Measurements from ENCODE around the gene TMBIM1. TPM values are rescaled to one million over a fixed set of nuclear protein-coding genes. Genes with fewer than 3 reads are reported as not detected.
A peak's percentile ranks its signal among the peaks of the same experiment; 100 is the strongest.

TMBIM1 gene
- total RNA-seq, 1 experiment from 2014 or later, result 168 TPM

DNA sequence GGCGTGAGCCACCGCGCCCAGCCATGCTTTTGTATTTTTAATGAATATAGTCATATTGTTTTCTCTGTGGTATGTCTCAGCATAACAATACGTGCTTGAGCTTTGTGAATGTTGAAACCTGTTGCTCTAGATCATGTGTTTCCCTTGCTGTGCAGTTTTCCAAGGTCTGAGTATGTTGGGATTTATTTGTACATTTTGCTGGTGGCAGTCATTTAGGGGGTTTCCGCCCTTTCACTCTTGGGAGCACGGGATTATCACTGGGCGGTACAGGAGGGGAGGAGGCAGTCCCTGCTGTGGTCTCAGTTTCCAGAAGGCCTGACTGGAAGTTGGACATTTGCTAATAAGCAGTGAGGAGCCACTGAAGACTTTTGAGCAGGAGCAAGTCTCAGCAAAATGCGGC is 39.4 kb upstream of the TMBIM1 start:
- Mint-ChIP-seq H3K27ac (ENCODE audit: unreplicated experiment) (peak overlapping the region; percentile 65), H3K4me1 (ENCODE audit: low read depth, unreplicated experiment) (peaks cover 6% of the 10 kb centered on the region), H3K27me3 (ENCODE audit: insufficient read depth, unreplicated experiment) (no peaks in the 10 kb centered on the region), H3K36me3 (ENCODE audit: insufficient read depth, unreplicated experiment) (no peaks in the 10 kb centered on the region), H3K4me3 (ENCODE audit: unreplicated experiment) (no peak overlapping the region), H3K9me3 (ENCODE audit: unreplicated experiment) (no peaks in the 10 kb centered on the region)
- Histone ChIP-seq H3K27me3 (replicated peaks; ENCODE audit: control insufficient read depth, insufficient read depth, low read length) (no peaks in the 10 kb centered on the region), H3K4me3 (ENCODE audit: low read depth, low read length) (no peak overlapping the region), H3K36me3 (ENCODE audit: control insufficient read depth, insufficient read depth, low read length) (peaks cover 2% of the 10 kb centered on the region; the same call in 1 of the 2 replicates), H3K4me1 (peaks cover 6% of the 10 kb centered on the region), H3K9me3 (no peaks in the 10 kb centered on the region)
- no TSS peak for BruUV-seq (replicated peaks)
- DNase-seq, result no peak
- intact Hi-C loops (cut with micrococcal nuclease; ENCODE audit: unreplicated experiment), result no loop called here
- ChIA-PET CTCF (no interaction called here), POLR2A (no interaction called here)
- TF ChIP-seq, protein P1, sequence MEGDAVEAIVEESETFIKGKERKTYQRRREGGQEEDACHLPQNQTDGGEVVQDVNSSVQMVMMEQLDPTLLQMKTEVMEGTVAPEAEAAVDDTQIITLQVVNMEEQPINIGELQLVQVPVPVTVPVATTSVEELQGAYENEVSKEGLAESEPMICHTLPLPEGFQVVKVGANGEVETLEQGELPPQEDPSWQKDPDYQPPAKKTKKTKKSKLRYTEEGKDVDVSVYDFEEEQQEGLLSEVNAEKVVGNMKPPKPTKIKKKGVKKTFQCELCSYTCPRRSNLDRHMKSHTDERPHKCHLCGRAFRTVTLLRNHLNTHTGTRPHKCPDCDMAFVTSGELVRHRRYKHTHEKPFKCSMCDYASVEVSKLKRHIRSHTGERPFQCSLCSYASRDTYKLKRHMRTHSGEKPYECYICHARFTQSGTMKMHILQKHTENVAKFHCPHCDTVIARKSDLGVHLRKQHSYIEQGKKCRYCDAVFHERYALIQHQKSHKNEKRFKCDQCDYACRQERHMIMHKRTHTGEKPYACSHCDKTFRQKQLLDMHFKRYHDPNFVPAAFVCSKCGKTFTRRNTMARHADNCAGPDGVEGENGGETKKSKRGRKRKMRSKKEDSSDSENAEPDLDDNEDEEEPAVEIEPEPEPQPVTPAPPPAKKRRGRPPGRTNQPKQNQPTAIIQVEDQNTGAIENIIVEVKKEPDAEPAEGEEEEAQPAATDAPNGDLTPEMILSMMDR (IDR thresholded peaks at IDR 0.05; ENCODE audit: insufficient read depth in 1 of 2, low read depth in 1 of 2, low read length in 1 of 2, severe bottlenecking in 1 of 2, unreplicated experiment in 1 of 2), result no peak

DNA sequence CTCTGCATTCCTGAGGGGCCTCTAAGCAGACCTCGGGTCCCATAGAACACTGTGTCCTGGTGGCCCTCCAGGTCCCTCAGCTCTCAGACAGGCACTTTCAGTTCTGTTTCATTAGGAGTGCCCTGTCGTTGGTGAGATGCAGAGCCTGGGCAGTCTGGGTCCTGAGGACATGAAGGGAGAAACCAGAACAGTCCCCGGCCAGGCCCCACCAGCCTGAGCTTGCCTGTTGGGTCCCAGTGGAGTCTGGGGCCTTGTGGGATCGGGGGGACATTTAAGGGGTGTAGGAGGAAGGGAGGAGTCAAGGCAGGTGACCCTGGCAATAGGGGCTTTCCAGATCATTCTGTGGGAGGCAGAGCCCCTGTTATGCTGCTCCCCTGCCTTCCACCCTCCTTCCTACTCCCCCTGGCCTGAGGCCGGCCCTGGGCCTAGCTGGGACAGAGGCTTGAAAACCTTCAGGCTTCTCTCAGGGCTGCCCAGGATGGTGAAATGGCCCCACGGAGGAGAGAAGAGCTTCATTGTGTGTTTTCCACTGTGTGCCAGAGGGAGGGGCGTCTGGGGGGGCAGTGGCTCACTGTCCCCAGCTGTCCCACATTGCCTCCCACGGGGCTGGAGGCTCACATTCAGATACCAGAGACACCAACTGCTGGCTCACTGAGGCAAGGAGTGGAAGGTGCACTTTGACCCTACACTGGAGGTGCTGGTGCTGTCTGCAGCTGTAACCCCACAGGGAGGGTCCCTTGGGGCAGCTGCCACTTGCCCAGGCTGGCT is 37.7 kb upstream of the TMBIM1 start:
- Histone ChIP-seq H3K9me3 (no peaks in the 10 kb centered on the region), H3K4me1 (peaks cover 14% of the 10 kb centered on the region), H3K4me3 (ENCODE audit: low read depth, low read length) (no peak overlapping the region), H3K36me3 (ENCODE audit: control insufficient read depth, insufficient read depth, low read length) (peaks cover 2% of the 10 kb centered on the region; the same call in 1 of the 2 replicates), H3K27me3 (replicated peaks; ENCODE audit: control insufficient read depth, insufficient read depth, low read length) (no peaks in the 10 kb centered on the region)
- Mint-ChIP-seq H3K9me3 (ENCODE audit: unreplicated experiment) (no peaks in the 10 kb centered on the region), H3K27me3 (ENCODE audit: insufficient read depth, unreplicated experiment) (no peaks in the 10 kb centered on the region), H3K4me1 (ENCODE audit: low read depth, unreplicated experiment) (peaks cover 12% of the 10 kb centered on the region), H3K4me3 (ENCODE audit: unreplicated experiment) (no peak overlapping the region), H3K36me3 (ENCODE audit: insufficient read depth, unreplicated experiment) (no peaks in the 10 kb centered on the region), H3K27ac (ENCODE audit: unreplicated experiment) (no peak overlapping the region)
- ChIA-PET POLR2A (no interaction called here), CTCF (no interaction called here)
- BruUV-seq (replicated peaks), result no TSS peak
- DNase-seq, result no peak
- intact Hi-C loops (cut with micrococcal nuclease; ENCODE audit: unreplicated experiment), result no loop called here
- TF ChIP-seq, protein P1 (IDR thresholded peaks at IDR 0.05; ENCODE audit: insufficient read depth in 1 of 2, low read depth in 1 of 2, low read length in 1 of 2, severe bottlenecking in 1 of 2, unreplicated experiment in 1 of 2), result no peak

DNA sequence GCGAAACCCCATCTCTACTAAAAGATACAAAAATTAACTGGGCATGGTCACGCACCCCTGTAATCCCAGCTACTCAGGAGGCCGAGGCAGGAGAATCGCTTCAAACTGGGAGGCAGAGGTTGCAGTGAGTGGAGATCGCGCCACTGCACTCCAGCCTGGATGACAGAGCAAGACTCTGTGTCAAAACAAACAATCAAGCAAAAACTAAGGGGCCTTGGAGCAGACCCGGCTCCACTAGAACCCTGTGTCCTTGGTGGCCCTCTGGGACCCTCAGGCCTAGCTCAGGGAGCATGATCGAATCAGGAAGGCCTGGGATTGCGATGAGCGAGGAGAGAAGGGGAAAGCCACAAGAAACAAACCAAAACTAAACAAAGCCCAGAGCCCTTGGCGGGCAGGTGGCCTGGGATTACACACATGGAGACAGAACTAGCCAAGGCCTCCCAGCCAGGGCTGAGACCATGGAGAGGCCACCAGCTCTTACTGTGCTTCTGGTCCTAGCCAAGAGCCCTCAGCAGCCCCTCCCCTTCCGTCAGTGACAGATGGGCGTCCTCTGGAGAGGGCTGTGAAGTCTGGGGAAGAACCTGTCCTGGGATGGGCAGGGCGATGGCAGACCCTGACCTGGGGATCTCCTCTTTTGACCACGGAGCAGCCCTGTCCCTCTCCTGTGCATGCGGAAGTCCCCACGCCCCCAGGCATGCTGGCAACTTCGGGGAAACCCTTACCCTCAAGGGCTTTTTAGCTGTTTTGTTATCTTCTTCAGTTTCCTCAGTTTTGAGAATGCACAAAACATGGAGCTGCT is 36.9 kb upstream of the TMBIM1 start:
- BruUV-seq (replicated peaks), result no TSS peak
- peak overlapping the region; percentile 10 for H3K27ac Mint-ChIP-seq (ENCODE audit: unreplicated experiment)

More for the DNA sequence above, 36.9 kb upstream of the TMBIM1 start:
- no peak for DNase-seq
- H3K27me3 Mint-ChIP-seq (ENCODE audit: insufficient read depth, unreplicated experiment), result no peaks in the 10 kb centered on the region
- ChIA-PET CTCF (no interaction called here), POLR2A (no interaction called here)
- no peaks in the 10 kb centered on the region for H3K9me3 Mint-ChIP-seq (ENCODE audit: unreplicated experiment)
- intact Hi-C loops (cut with micrococcal nuclease; ENCODE audit: unreplicated experiment), result no loop called here
- no peak overlapping the region for H3K4me3 Mint-ChIP-seq (ENCODE audit: unreplicated experiment)
- H3K4me1 ChIP-seq, result peaks cover 19% of the 10 kb centered on the region
- no peaks in the 10 kb centered on the region for H3K36me3 Mint-ChIP-seq (ENCODE audit: insufficient read depth, unreplicated experiment)
- peaks cover 2% of the 10 kb centered on the region; the same call in 1 of the 2 replicates for H3K36me3 ChIP-seq (ENCODE audit: control insufficient read depth, insufficient read depth, low read length)
- H3K27me3 ChIP-seq (replicated peaks; ENCODE audit: control insufficient read depth, insufficient read depth, low read length), result no peaks in the 10 kb centered on the region
- H3K4me3 ChIP-seq (ENCODE audit: low read depth, low read length), result no peak overlapping the region
- TF ChIP-seq, protein P1 (IDR thresholded peaks at IDR 0.05; ENCODE audit: insufficient read depth in 1 of 2, low read depth in 1 of 2, low read length in 1 of 2, severe bottlenecking in 1 of 2, unreplicated experiment in 1 of 2), result no peak
- no peaks in the 10 kb centered on the region for H3K9me3 ChIP-seq
- peaks cover 12% of the 10 kb centered on the region for H3K4me1 Mint-ChIP-seq (ENCODE audit: low read depth, unreplicated experiment)

Data from Caco-2 (cell line).